ENCODE measurements around the gene TGFB1. TPM values are rescaled to one million over a fixed set of nuclear protein-coding genes. Genes with fewer than 3 reads are reported as not detected.
A peak's percentile ranks its signal among the peaks of the same experiment; 100 is the strongest.

Gene TGFB1
- total and polyA plus RNA-seq, 2 of the 13 experiments (the other 11 are each of a cell fraction or from before 2014, with no cell fraction given), result 4.1 to 5.4 TPM

DNA sequence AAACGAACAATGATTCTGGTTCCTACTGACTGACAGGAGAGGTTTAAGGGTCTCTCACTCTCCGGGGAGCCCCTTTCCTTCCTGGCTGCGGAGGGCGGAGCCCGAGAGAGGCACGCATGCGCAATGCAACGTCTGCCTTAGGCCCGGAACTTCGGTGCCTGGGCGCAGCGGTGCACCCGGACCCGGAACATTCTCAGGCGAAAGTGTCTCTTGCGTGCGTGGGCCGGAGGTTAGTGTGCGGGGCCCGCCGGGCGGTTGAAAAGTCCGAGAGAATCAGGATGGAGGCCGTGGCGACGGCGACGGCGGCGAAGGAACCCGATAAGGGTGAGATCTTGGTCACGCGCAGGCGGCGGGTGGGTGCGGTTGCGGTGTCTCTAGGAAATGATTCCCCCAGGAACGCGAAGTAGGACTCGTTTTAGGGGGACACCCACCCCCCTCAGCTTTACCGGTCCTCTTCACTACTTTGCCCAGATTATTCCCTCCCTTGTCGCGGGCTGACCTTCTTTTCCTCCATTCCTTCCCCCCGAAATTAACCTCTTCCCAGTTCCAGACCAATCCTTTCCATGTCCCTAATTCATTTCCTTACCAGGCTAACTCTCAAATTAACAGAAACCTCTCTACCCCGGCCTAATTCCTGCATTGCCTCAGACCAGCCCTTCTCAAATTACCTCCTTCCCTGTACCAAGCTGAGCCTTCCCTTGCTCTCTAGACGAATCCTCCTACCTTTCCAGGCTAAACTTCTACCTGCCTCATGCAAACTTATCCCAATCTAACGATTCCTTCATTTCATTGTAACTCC lies 43.5 kb downstream of the TGFB1 start, which contains the start of gene CCDC97 (continued):
- TF ChIP-seq ZNF605 (CRISPR knock-in tag; IDR thresholded peaks at IDR 0.05) (no peak), YEATS4 (CRISPR knock-in tag; IDR thresholded peaks at IDR 0.05; ENCODE audit: borderline replicate concordance) (peak; percentile 97), ZNF788 (CRISPR knock-in tag; IDR thresholded peaks at IDR 0.05; ENCODE audit: borderline replicate concordance) (peak; percentile 89; the same call in 1 of the 2 replicates), GTF3A (CRISPR knock-in tag; conservative IDR thresholded peaks at IDR 0.05) (no peak), RBM22 (optimal IDR thresholded peaks at IDR 0.05; ENCODE audit: low read length) (no peak), ZFY (CRISPR knock-in tag; IDR thresholded peaks at IDR 0.05) (peak; percentile 93), SPEN (CRISPR knock-in tag; IDR thresholded peaks at IDR 0.05; ENCODE audit: low read depth) (peak; percentile 78), ZNF746 (CRISPR knock-in tag; IDR thresholded peaks at IDR 0.05) (0 out of 2 replicates have a peak, but pooled peaks have one; percentile 38), KLF16 (CRISPR knock-in tag; IDR thresholded peaks at IDR 0.05) (peak in 1 of 2 experiments; percentile 91; a peak in 2 of 4 replicates), MTA3 (CRISPR knock-in tag; IDR thresholded peaks at IDR 0.05) (no peak), KDM4B (CRISPR knock-in tag; IDR thresholded peaks at IDR 0.05) (0 out of 2 replicates have a peak, but pooled peaks have one; percentile 69), RARA (CRISPR knock-in tag; IDR thresholded peaks at IDR 0.05) (peak; percentile 39; the same call in 1 of the 2 replicates), CBX2 (IDR thresholded peaks at IDR 0.05; ENCODE audit: low read depth, low read length) (no peak), CBX2 (CRISPR knock-in tag; IDR thresholded peaks at IDR 0.05; ENCODE audit: low read depth) (0 out of 2 replicates have a peak, but pooled peaks have one; percentile 81), ZMYM3 (CRISPR knock-in tag; IDR thresholded peaks at IDR 0.05) (peak; percentile 75; the same call in 1 of the 2 replicates), ZNF558 (CRISPR knock-in tag; IDR thresholded peaks at IDR 0.05; ENCODE audit: borderline replicate concordance) (peak; percentile 81; the same call in 1 of the 2 replicates), ZNF563 (CRISPR knock-in tag; IDR thresholded peaks at IDR 0.05) (peak; percentile 47; the same call in 1 of the 2 replicates), MED8 (CRISPR knock-in tag; IDR thresholded peaks at IDR 0.05; ENCODE audit: insufficient replicate concordance) (no peak), ZNF251 (CRISPR knock-in tag; IDR thresholded peaks at IDR 0.05) (no peak), MYC (CRISPR knock-in tag; IDR thresholded peaks at IDR 0.05; ENCODE audit: borderline replicate concordance) (peak; percentile 87), PRPF4 (IDR thresholded peaks at IDR 0.05; ENCODE audit: low read depth, low read length, poor library complexity, severe bottlenecking) (no peak), YEATS2 (CRISPR knock-in tag; IDR thresholded peaks at IDR 0.05; ENCODE audit: borderline replicate concordance) (peak; percentile 77)
- TF ChIP-seq, protein P1, sequence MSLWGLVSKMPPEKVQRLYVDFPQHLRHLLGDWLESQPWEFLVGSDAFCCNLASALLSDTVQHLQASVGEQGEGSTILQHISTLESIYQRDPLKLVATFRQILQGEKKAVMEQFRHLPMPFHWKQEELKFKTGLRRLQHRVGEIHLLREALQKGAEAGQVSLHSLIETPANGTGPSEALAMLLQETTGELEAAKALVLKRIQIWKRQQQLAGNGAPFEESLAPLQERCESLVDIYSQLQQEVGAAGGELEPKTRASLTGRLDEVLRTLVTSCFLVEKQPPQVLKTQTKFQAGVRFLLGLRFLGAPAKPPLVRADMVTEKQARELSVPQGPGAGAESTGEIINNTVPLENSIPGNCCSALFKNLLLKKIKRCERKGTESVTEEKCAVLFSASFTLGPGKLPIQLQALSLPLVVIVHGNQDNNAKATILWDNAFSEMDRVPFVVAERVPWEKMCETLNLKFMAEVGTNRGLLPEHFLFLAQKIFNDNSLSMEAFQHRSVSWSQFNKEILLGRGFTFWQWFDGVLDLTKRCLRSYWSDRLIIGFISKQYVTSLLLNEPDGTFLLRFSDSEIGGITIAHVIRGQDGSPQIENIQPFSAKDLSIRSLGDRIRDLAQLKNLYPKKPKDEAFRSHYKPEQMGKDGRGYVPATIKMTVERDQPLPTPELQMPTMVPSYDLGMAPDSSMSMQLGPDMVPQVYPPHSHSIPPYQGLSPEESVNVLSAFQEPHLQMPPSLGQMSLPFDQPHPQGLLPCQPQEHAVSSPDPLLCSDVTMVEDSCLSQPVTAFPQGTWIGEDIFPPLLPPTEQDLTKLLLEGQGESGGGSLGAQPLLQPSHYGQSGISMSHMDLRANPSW (CRISPR knock-in tag; IDR thresholded peaks at IDR 0.05; ENCODE audit: borderline replicate concordance), result no peak
- TF ChIP-seq, protein P2, sequence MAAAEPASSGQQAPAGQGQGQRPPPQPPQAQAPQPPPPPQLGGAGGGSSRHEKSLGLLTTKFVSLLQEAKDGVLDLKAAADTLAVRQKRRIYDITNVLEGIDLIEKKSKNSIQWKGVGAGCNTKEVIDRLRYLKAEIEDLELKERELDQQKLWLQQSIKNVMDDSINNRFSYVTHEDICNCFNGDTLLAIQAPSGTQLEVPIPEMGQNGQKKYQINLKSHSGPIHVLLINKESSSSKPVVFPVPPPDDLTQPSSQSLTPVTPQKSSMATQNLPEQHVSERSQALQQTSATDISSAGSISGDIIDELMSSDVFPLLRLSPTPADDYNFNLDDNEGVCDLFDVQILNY (CRISPR knock-in tag; conservative IDR thresholded peaks at IDR 0.05), result no peak; the same call in 1 of the 2 replicates
- TF ChIP-seq, protein P3, sequence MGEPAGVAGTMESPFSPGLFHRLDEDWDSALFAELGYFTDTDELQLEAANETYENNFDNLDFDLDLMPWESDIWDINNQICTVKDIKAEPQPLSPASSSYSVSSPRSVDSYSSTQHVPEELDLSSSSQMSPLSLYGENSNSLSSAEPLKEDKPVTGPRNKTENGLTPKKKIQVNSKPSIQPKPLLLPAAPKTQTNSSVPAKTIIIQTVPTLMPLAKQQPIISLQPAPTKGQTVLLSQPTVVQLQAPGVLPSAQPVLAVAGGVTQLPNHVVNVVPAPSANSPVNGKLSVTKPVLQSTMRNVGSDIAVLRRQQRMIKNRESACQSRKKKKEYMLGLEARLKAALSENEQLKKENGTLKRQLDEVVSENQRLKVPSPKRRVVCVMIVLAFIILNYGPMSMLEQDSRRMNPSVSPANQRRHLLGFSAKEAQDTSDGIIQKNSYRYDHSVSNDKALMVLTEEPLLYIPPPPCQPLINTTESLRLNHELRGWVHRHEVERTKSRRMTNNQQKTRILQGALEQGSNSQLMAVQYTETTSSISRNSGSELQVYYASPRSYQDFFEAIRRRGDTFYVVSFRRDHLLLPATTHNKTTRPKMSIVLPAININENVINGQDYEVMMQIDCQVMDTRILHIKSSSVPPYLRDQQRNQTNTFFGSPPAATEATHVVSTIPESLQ (CRISPR knock-in tag; conservative IDR thresholded peaks at IDR 0.05), result peak; percentile 51; the same call in 1 of the 2 replicates

Data from HepG2 (cell line).